GM18867 (cell line): ENCODE measurements around the gene STK4.
"Not testable (repeated sequence)": the region's sequence is repeated elsewhere in the genome, so short reads cannot be mapped to it uniquely, and the experiment has no call there.

Source experiments
- ATAC-seq: cut with Tn5 transposase; IDR thresholded peaks from one replicate; pipeline ENCODE4 v1.9.1; 2021; ENCODE audit warnings: mild to moderate bottlenecking, moderate library complexity; ENCODE audit not compliant: unreplicated experiment

The STK4 gene

GRCh38 chr20:45051204-45052060, 85.1 kb downstream of the STK4 start:
- ATAC-seq = no peak

- ATAC-seq = peak; percentile 56
Observed at GRCh38 chr20:45052698-45053429, 86.6 kb downstream of the STK4 start.

DNA sequence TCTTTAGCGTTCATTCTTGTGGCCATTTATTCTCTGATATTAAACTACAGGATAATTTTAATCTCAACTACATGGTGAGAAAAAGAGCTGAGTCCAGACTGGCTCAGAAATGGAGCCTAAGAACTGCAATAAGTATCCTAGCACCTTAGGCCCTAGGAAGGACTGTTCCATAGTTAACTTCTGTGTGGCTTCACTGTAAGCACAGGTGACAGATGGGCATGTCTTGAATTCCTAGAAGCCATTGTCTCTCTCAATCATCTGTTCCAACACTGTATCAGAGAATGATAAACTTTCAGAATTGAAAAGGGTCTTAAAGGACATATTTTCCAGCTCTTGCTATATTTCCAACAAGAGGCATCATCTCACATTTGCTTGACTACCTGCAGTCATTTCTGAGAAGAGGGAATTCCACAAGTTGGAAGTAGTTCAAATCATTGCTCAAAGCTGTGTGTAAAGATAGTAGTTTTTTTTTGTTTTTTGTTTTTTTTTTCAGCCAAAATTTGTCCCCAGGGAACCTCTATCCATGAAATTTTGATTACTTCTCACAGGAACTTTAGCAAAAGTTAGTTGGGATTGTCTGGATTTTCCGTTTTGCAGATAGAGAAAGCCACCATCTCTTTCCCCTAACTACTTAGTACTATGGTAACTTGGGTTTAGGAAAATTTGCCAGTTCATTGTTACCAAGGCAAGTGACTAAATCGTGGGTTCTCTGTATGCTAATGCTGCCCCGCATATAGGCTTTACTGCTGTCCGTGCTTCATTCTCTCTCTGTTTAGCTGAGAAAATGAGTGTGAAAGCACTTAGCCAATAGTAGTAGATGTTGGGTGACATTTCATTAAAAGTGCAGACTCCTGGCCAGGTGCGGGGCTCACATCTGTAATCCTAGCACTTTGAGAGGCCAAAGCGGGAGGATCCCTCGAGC, 87.4 kb downstream of the STK4 start:
- peak; percentile 9 for ATAC-seq

DNA sequence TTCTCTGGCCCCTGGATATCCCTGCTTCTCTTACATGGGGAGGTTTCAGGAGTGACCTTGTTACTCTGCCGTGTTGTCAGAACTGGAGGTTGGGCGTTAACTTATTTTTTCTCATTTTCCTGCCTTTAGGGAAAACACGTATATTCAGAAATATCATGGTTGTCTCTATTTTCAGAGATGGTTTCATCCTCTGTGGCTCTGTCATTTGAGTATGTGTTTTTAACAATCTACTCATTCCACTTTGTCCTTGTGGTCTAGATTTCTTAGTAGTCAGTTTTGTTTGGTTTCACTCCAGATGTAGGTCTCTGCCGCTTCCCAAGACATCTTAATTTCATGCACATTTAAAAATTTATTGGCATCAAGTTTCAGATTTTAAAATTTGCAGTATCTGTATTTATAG, 88.7 kb downstream of the STK4 start:
- ATAC-seq = no peak

GRCh38 chr20:45056473-45057173, 90.3 kb downstream of the STK4 start:
- no peak for ATAC-seq

GRCh38 chr20:45058168-45058850, 92.0 kb downstream of the STK4 start:
- no peak for ATAC-seq

GRCh38 chr20:45059022-45059728, 92.9 kb downstream of the STK4 start:
- no peak for ATAC-seq

- ATAC-seq = no peak
Observed at GRCh38 chr20:45060294-45060693, 94.0 kb downstream of the STK4 start.

DNA sequence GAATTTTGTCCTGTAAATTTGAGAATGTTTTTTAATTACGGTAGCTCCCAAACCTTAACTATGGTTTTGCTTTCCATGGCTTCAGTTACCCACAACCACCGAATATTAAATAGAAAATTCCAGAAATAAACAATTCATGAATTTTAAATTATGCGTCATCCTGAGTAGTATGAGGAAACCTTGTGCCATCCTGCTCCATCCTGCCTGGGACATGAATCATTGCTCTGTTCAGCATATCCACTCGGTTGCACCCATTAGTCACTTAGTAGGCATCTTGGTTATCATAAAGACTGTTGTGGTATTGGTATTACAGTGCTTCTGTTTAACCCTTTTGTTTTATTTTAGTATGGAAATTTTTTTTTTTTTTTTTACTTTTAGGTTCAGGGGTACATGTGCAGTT, 94.9 kb downstream of the STK4 start:
- ATAC-seq = no peak

GRCh38 chr20:45063107-45063506, 96.8 kb downstream of the STK4 start:
- ATAC-seq = not testable (repeated sequence)

GRCh38 chr20:45064812-45065211, 98.5 kb downstream of the STK4 start:
- no peak for ATAC-seq

DNA sequence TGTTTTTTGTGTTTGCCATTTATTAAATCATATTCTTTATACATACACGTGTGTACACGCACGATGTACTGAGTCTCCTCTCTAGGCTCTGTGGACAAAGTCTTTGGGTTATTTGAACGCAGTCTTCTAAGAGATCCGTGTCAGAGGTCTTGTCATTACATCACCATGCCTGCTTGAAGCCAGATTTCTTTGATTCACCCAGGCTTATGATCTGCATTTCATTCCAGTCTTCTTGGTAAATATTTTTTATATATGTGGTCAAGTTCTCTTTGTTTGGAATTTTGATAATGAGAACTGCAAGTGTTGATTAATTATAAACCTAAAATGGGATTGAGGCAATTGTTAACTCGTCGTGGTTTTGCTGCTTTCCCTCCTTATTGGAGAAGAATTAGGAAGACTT, 100.1 kb downstream of the STK4 start:
- no peak for ATAC-seq

- ATAC-seq = no peak
Observed at GRCh38 chr20:45067087-45067486, 100.8 kb downstream of the STK4 start.

DNA sequence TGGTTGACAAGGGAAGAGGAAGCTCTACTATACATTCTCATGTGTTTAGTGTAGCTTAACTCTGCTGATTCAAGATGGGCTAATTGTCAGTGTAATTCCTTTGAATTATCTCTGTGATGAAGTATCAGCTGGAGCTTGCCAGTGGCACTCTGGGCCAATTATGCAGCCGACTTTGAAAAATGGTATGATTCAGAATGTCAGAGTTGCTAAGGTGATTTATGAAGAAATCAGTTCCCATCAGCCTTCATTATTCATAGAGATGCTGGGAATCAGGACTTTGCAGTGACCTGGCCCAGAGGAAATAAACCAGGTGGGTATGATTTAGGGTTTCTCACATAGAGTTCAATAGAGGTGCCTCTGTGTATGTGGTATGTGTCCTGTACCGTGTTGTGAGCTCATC, 101.2 kb downstream of the STK4 start:
- no peak for ATAC-seq

DNA sequence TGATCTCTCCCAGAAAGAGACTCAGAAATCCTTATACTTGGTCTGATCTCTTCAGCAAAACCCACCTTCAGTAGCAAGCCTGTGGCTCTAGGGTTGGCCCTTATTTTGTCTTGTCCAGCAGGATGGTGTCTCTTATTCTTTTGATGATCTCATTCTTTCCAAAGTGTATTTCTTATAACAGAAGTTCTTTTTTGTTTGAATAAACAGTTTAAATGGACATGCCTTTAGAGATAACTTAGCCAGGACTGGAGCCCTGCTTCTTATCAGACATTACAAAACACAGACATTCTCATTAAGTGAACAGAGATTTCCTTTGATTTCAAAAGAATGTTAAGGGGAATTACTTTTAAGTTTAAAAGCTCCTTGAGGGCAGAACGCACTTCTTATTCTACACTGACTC, 102.9 kb downstream of the STK4 start:
- ATAC-seq = no peak

- ATAC-seq = no peak
Observed at GRCh38 chr20:45070932-45071632, 104.8 kb downstream of the STK4 start.

GRCh38 chr20:45072066-45072465, 105.8 kb downstream of the STK4 start:
- ATAC-seq = no peak

GRCh38 chr20:45073221-45073620, 106.9 kb downstream of the STK4 start:
- ATAC-seq = no peak

DNA sequence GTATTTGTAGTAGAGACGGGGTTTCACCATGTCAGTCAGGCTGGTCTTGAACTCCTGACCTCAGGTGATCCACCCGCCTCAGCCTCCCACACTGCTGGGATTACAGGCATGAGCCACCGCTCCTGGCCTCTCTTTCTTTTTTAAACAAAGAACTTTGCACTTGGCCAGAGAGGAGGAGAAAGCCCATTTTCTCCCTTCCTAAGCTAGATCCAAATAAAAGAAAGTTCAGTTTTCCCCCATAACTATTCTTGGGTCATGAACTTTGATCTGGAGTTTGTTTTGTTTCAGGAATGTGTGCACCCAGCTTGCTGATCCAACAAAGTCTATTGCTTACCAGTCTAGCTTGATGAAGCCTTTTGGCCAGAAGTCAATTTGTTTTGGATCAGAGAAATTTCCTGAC, 111.2 kb downstream of the STK4 start:
- ATAC-seq = no peak
